Neuron (in vitro differentiated cells): ENCODE results near the gene DPEP2.
"Not testable (repeated sequence)": the region's sequence is repeated elsewhere in the genome, so short reads cannot be mapped to it uniquely, and the experiment has no call there.

Experiments
- H2AFZ ChIP-seq: one replicate; pipeline ENCODE4 v1.6.1; 2013; ENCODE audit warnings: low read depth, mild to moderate bottlenecking, inconsistent platforms, low read length, moderate library complexity
- H3K27me3 ChIP-seq: one replicate; pipeline ENCODE4 v1.6.1; 2013; ENCODE audit warnings: low read length; ENCODE audit not compliant: insufficient read depth
- H3K36me3 ChIP-seq: one replicate; pipeline ENCODE4 v1.6.1; 2013; ENCODE audit warnings: low read length; ENCODE audit not compliant: insufficient read depth
- H3K4me1 ChIP-seq: one replicate; pipeline ENCODE4 v1.6.1; 2013; ENCODE audit warnings: low read length; ENCODE audit not compliant: insufficient read depth
- H3K4me3 ChIP-seq: 2 replicates; pipeline ENCODE4 v1.5.1; 2013; ENCODE audit warnings: mild to moderate bottlenecking, low read length, moderate library complexity
- H3K9me3 ChIP-seq: one replicate; pipeline ENCODE4 v1.6.1; 2013; ENCODE audit warnings: low read length

Gene DPEP2

GRCh38 chr16:67998779-67999688 lies at the start of gene DPEP2:
TSS of gene DPEP2 (minus strand) at chr16:67999484. CDS start at chr16:67993212, 6,272 bp downstream.
- H3K9me3 ChIP-seq, H3K4me1 ChIP-seq, H3K27me3 ChIP-seq, H3K4me3 ChIP-seq, H3K36me3 ChIP-seq, H2AFZ ChIP-seq: not testable (repeated sequence)

GRCh38 chr16:68047987-68048386 lies 48.7 kb upstream of the DPEP2 start:
- peaks cover 30% of the 10 kb centered on the region for H3K36me3 ChIP-seq
- H2AFZ ChIP-seq, result no peak overlapping the region
- no peaks in the 10 kb centered on the region for H3K27me3 ChIP-seq
- no peaks in the 10 kb centered on the region for H3K4me1 ChIP-seq
- H3K9me3 ChIP-seq, result no peaks in the 10 kb centered on the region
- H3K4me3 ChIP-seq, result no peak overlapping the region

- H3K9me3 ChIP-seq, result no peaks in the 10 kb centered on the region
- H2AFZ ChIP-seq, result no peak overlapping the region
- no peaks in the 10 kb centered on the region for H3K27me3 ChIP-seq
- H3K4me3 ChIP-seq, result no peak overlapping the region
- H3K4me1 ChIP-seq, result no peaks in the 10 kb centered on the region
- H3K36me3 ChIP-seq, result peaks cover 33% of the 10 kb centered on the region
Observed at GRCh38 chr16:68046106-68046505, 46.8 kb upstream of the DPEP2 start.

DNA sequence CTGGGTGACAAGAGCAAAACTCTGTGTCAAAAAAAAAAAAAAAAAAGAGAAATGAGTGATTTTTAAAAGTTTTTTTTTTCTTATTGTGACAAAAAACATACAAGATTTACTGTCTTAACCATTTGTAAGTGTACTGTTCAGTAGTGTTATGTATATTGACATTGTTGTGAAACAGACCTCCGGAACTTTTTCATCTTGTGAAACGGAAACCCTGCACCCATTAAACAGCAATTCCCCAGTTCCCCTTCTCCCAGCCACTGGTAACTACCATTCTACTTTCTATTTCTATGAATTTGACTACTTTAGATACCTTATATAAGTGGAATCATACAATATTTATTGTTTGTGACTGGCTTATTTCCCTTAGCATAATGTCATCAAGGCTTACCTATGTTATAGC lies 42.5 kb upstream of the DPEP2 start:
- H3K27me3 ChIP-seq, result no peaks in the 10 kb centered on the region
- H3K36me3 ChIP-seq, result peaks cover 29% of the 10 kb centered on the region
- no peaks in the 10 kb centered on the region for H3K4me1 ChIP-seq
- no peaks in the 10 kb centered on the region for H3K9me3 ChIP-seq
- no peak overlapping the region for H2AFZ ChIP-seq
- no peak overlapping the region for H3K4me3 ChIP-seq

DNA sequence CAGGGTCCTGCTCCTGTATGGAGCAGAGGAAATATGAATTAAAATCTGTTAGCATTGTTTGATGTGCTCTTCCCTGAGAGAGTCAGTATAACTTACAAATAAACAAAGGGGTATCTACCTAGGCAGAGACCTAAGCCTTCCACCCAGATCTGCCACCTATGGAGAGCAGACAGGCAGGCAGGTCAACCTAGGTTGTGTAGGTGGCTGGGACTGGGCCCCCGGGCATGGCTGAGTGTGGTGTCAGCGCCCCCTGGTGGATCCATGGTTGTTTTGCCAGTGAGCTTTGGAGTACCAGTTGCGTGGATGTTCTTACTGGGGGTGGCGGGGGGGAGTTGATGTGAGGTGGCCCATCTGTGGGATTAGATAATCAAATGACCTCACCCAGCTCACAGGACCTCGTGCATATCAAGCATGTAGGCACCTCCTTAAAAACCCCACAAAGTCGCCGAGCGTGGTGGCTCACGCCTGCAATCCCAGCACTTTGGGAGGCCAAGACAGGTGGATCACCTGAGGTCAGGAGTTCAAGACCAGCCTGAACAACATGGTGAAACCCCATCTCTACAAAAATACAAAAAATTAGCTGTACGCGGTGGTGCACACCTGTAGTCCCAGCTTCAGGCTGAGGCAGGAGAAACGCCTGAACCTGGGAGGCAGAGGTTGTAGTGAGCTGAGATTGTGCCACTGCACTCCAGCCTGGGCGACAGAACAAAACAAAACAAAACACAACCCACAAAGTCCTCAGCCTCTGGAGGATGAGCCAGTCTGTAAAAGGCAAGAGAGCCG lies 41.4 kb upstream of the DPEP2 start:
- Histone ChIP-seq H3K4me3 (no peak overlapping the region), H3K4me1 (no peaks in the 10 kb centered on the region), H3K27me3 (no peaks in the 10 kb centered on the region), H3K36me3 (peaks cover 24% of the 10 kb centered on the region), H3K9me3 (no peaks in the 10 kb centered on the region), H2AFZ (no peak overlapping the region)

- Histone ChIP-seq H3K4me1 (no peaks in the 10 kb centered on the region), H3K27me3 (no peaks in the 10 kb centered on the region), H2AFZ (no peak overlapping the region), H3K9me3 (no peaks in the 10 kb centered on the region), H3K36me3 (peaks cover 21% of the 10 kb centered on the region), H3K4me3 (no peak overlapping the region)
Observed at GRCh38 chr16:68037841-68038597, 38.7 kb upstream of the DPEP2 start.

DNA sequence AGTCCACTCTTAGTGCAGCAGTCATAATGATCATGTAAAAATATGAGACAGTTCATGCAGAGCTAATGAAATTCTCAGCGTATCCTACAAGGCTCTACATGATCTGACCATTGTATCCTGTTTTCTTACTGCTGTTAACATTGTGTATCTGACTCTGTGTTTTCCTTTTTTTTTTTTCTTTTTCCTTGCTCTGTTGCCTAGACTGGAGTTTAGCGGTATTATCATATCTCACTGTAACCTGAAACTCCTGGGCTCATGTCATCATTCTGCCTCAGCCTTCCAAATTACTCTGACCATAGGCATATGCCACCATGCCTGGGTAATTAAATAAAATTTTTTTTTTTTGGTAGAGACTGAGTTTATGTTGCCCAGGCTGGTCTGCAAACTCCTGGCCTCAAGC lies 35.9 kb upstream of the DPEP2 start:
- Histone ChIP-seq H3K27me3 (no peaks in the 10 kb centered on the region), H3K4me1 (no peaks in the 10 kb centered on the region), H3K9me3 (no peaks in the 10 kb centered on the region), H3K36me3 (peaks cover 17% of the 10 kb centered on the region), H2AFZ (no peak overlapping the region), H3K4me3 (no peak overlapping the region)

GRCh38 chr16:68033101-68033500 lies 33.8 kb upstream of the DPEP2 start:
- H3K4me3 ChIP-seq, result no peak overlapping the region
- no peak overlapping the region for H2AFZ ChIP-seq
- peaks cover 19% of the 10 kb centered on the region for H3K36me3 ChIP-seq
- H3K9me3 ChIP-seq, result no peaks in the 10 kb centered on the region
- no peaks in the 10 kb centered on the region for H3K27me3 ChIP-seq
- H3K4me1 ChIP-seq, result no peaks in the 10 kb centered on the region

DNA sequence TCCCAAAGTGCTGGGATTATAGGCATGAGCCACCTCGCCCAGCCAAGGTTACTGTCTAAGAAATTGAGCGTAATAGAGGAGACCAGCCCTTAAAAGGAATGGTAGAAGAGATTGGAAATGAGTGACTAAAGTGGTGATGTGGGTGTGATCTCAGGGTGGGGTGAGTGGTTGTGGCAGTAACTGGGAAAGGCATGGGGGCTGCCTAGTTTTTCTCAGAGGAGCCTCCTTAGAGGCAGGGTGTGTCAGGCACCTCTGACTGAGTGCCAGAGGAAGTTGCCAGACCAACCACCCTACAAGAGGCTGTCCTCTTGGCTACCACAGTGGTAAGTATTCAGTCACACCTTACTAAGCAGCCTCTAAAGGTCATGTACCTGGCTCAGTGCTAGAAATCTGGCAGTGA lies 32.7 kb upstream of the DPEP2 start:
- peaks cover 15% of the 10 kb centered on the region for H3K36me3 ChIP-seq
- H3K4me3 ChIP-seq, result no peak overlapping the region
- H2AFZ ChIP-seq, result no peak overlapping the region
- no peaks in the 10 kb centered on the region for H3K27me3 ChIP-seq
- no peaks in the 10 kb centered on the region for H3K9me3 ChIP-seq
- no peaks in the 10 kb centered on the region for H3K4me1 ChIP-seq

DNA sequence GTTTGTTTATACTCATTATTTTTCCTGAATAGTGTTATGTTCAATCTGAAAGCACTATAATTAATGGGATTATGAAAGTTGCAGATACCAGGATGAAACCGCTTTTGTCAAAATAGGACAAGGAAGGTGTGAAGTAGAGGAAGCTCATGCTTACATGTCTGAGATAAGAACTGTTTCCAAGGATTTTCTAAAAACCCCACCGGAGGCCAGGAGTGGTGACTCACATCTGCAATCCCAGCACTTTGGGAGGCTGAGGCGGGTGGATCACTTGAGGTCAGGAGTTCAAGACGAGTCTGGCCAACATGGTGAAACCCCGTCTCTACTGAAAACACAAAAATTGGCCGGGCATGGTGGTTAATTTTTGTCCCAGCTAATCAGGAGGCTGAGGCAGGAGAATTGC lies 30.8 kb upstream of the DPEP2 start:
- not testable (repeated sequence) for H3K9me3 ChIP-seq, H3K27me3 ChIP-seq, H2AFZ ChIP-seq, H3K4me1 ChIP-seq, H3K4me3 ChIP-seq
- H3K36me3 ChIP-seq, result peaks cover 20% of the 10 kb centered on the region

- no peaks in the 10 kb centered on the region for H3K27me3 ChIP-seq
- H3K4me3 ChIP-seq, result no peak overlapping the region
- peaks cover 20% of the 10 kb centered on the region for H3K36me3 ChIP-seq
- H2AFZ ChIP-seq, result no peak overlapping the region
- peaks cover 2% of the 10 kb centered on the region for H3K4me1 ChIP-seq
- H3K9me3 ChIP-seq, result no peaks in the 10 kb centered on the region
Observed at GRCh38 chr16:68028996-68029395, 29.7 kb upstream of the DPEP2 start.

DNA sequence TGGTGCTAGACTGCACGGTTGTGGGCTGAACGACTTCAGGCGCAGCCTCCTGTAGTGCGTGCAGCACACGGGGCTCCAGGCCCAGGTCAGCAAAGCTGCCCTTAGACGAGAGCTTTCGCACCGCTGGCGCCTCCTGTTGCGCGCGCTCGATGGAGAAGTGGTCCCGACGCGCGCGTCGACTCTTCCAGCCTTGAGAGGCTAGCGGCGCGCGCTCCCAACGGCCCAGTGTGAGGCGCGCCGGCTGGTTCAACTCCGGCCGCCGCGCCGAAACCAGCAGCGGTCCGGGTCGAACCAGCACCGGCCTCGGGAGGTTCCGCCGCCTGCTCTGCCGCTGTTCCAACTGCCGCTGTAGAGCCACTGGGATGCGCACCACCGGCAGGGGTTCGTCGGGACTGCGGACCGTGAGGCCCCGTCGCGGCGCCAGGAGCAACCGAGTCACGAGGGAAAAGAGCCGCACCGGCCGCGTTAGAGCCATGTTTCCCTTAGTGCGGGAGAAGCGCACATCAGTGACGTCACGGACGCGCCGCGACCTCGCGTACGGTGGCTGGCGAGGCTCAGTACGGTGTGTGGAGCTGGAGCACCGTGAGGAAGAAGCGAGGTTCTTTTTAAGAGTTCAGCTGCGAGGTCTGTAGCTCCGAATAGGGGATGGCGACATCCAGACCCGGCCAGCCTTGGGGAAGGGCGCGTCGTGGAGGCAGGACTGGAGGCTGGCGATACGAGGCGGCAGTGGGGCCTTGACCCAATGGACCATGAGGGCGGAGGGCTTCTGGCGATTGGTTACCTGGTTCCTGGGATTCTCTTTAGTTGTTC lies 23.6 kb upstream of the DPEP2 start, which contains the start of the genes DDX28 and DUS2:
Gene DDX28, minus strand, starts transcription at position 505 of the 810 bp plus-strand sequence. Its CDS starts 30 bp downstream, at position 475.
Gene DUS2, plus strand, starts transcription at position 557 of the 810 bp plus-strand sequence. CDS start 14,740 bp downstream, outside the sequence.
- H3K4me1 ChIP-seq, result peaks cover 21% of the 10 kb centered on the region
- no peaks in the 10 kb centered on the region for H3K27me3 ChIP-seq
- peak within 1 kb of the TSS; percentile 57 for H2AFZ ChIP-seq
- no peaks in the 10 kb centered on the region for H3K9me3 ChIP-seq
- peak within 1 kb of the TSS; percentile 59 for H3K4me3 ChIP-seq
- peaks cover 18% of the 10 kb centered on the region for H3K36me3 ChIP-seq
